WTC11 (cell line): Measurements from ENCODE around the gene PIGV. TPM values are rescaled to one million over a fixed set of nuclear protein-coding genes. Genes with fewer than 3 reads are reported as not detected.
A peak's percentile ranks its signal among the peaks of the same experiment; 100 is the strongest.

Source experiments
- ATAC-seq: fragments of 200-7000 bp; cut with Tn5 transposase; 2 replicates; pipeline ENCODE4 v1.10.0; 2021; ENCODE audit warnings: mild to moderate bottlenecking, moderate library complexity
- CTCF ChIA-PET: fragments of 300-600 bp; sonication (Branson Sonifier 250); formaldehyde crosslinking; loops from one replicate; lab custom pipeline; 2021; ENCODE audit warnings: antibody characterized with exemption; lab: Charles Lee
- POLR2A ChIA-PET: fragments of 350-600 bp; sonication (Branson Sonifier 250); formaldehyde crosslinking; loops from one replicate; lab custom pipeline; 2021; ENCODE audit warnings: antibody characterized with exemption; lab: Charles Lee
- DNase-seq: peaks from one replicate; pipeline ENCODE4 v3.0.0; 2021; ENCODE audit warnings: low spot score
- H3K27ac Mint-ChIP-seq: 2 replicates; pipeline ENCODE4 v1.8.0; 2021; ENCODE audit warnings: mixed read lengths
- H3K27me3 Mint-ChIP-seq: 2 replicates; pipeline ENCODE4 v1.8.0; 2021; ENCODE audit warnings: low read depth, mild to moderate bottlenecking, moderate library complexity, mixed read lengths
- H3K36me3 Mint-ChIP-seq: 2 replicates; pipeline ENCODE4 v1.8.0; 2021; ENCODE audit warnings: mixed read lengths
- H3K4me1 Mint-ChIP-seq: 2 replicates; pipeline ENCODE4 v1.8.0; 2022; ENCODE audit warnings: mixed read lengths
- H3K4me3 Mint-ChIP-seq: 2 replicates; pipeline ENCODE4 v1.8.0; 2021; ENCODE audit warnings: mild to moderate bottlenecking, moderate library complexity, mixed read lengths
- H3K9me3 Mint-ChIP-seq: 2 replicates; pipeline ENCODE4 v1.8.0; 2021; ENCODE audit warnings: mixed read lengths
- CBFB ChIP-seq: sonication (generic); formaldehyde crosslinking; IDR thresholded peaks from 2 replicates; pipeline ENCODE4 v1.8.1; 2022; ENCODE audit warnings: mild to moderate bottlenecking, low read depth, missing genetic modification reagents
- CREB1 ChIP-seq: sonication (generic); formaldehyde crosslinking; IDR thresholded peaks from 2 replicates; pipeline ENCODE4 v1.8.0; 2023; ENCODE audit warnings: mild to moderate bottlenecking, missing genetic modification reagents
- CREM ChIP-seq: sonication (generic); formaldehyde crosslinking; IDR thresholded peaks from 2 replicates; pipeline ENCODE4 v1.8.1; 2022; ENCODE audit warnings: mild to moderate bottlenecking, missing genetic modification reagents, moderate library complexity
- GABPB1 ChIP-seq: sonication (generic); formaldehyde crosslinking; IDR thresholded peaks from 2 replicates; pipeline ENCODE4 v1.8.1; 2023; ENCODE audit warnings: mild to moderate bottlenecking, missing genetic modification reagents
- HMGA2 ChIP-seq: fragments of 250-450 bp; sonication (Bioruptor Pico); IDR thresholded peaks from 2 replicates; pipeline ENCODE4 v1.4.0; 2021; ENCODE audit warnings: mild to moderate bottlenecking, moderate library complexity
- KAT7 ChIP-seq: sonication (generic); formaldehyde crosslinking; IDR thresholded peaks from 2 replicates; pipeline ENCODE4 v1.8.1; 2023; ENCODE audit warnings: missing genetic modification reagents, mild to moderate bottlenecking, borderline replicate concordance
- RELA ChIP-seq: sonication (generic); formaldehyde crosslinking; IDR thresholded peaks from 2 replicates; pipeline ENCODE4 v1.8.1; 2022; ENCODE audit warnings: missing genetic modification reagents, mild to moderate bottlenecking, borderline replicate concordance
- SMAD3 ChIP-seq: sonication (generic); formaldehyde crosslinking; IDR thresholded peaks from 2 replicates; pipeline ENCODE4 v1.8.0; 2022; ENCODE audit warnings: missing genetic modification reagents, mild to moderate bottlenecking, borderline replicate concordance
- ZNF416 ChIP-seq: fragments of 250-450 bp; sonication (Bioruptor Pico); IDR thresholded peaks from 2 replicates; pipeline ENCODE4 v1.9.0; 2021; ENCODE audit warnings: mild to moderate bottlenecking, inconsistent platforms
- ZNF671 ChIP-seq: fragments of 250-450 bp; sonication (Bioruptor Pico); IDR thresholded peaks from 2 replicates; pipeline ENCODE4 v1.8.0; 2021; ENCODE audit warnings: mild to moderate bottlenecking
- total RNA-seq: library from RNA; stranded (reverse); gene quantifications from 3 replicates; pipeline ENCODE4 v1.2.3, GENCODE V29; 2021
- TF ChIP-seq, protein P1 (sequence below): sonication (generic); formaldehyde crosslinking; conservative IDR thresholded peaks from 2 replicates; pipeline ENCODE4 v1.8.1; 2023; ENCODE audit warnings: mild to moderate bottlenecking, low read depth, missing genetic modification reagents, moderate library complexity
- TF ChIP-seq, protein P2 (sequence below): sonication (generic); formaldehyde crosslinking; IDR thresholded peaks from 2 replicates; pipeline ENCODE4 v1.8.1; 2023; ENCODE audit warnings: mild to moderate bottlenecking, moderate library complexity, missing genetic modification reagents
- TF ChIP-seq, protein P3 (sequence below): fragments of 250-450 bp; sonication (Bioruptor Pico); IDR thresholded peaks from 2 replicates; pipeline ENCODE4 v1.9.0; 2021; ENCODE audit warnings: mild to moderate bottlenecking
- TF ChIP-seq, protein P4 (sequence below): fragments of 250-450 bp; sonication (Bioruptor Pico); IDR thresholded peaks from 2 replicates; pipeline ENCODE4 v1.9.0; 2021; ENCODE audit warnings: mild to moderate bottlenecking, borderline replicate concordance
- TF ChIP-seq, protein P5 (sequence below): fragments of 250-450 bp; sonication (Bioruptor Pico); IDR thresholded peaks from 2 replicates; pipeline ENCODE4 v1.8.0; 2021; ENCODE audit warnings: mild to moderate bottlenecking
- TF ChIP-seq, protein P6 (sequence below): sonication (generic); formaldehyde crosslinking; IDR thresholded peaks from 2 replicates; pipeline ENCODE4 v1.8.0; 2022; ENCODE audit warnings: missing genetic modification reagents

Gene PIGV
- total RNA-seq, 1 experiment from 2014 or later: 15.0 TPM

DNA sequence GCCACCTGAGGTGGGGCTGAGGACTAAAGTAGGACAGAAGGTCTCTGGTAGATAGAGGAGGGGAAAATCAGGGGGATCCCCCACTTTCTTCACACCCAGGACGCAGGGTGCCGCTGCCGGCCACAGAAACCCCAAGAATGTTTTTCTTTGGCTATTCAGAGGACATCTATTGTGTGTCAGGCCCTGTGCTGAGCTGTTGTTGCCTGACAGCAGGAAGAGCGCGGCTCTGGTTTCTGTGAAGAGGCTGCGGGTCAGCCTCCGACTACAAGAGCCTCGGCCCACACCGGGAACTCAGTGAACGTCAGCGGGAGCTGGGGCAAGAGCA is 407 bp upstream of the PIGV start:
- peak overlapping the region; percentile 98 for H3K27ac Mint-ChIP-seq
- DNase-seq: no peak
- TF ChIP-seq SMAD3 (0 out of 2 replicates have a peak, but pooled peaks have one; percentile 23), ZNF416 (CRISPR knock-in tag) (0 out of 2 replicates have a peak, but pooled peaks have one; percentile 7), CBFB (CRISPR knock-in tag) (no peak), CREM (0 out of 2 replicates have a peak, but pooled peaks have one; percentile 36), KAT7 (CRISPR knock-in tag) (0 out of 2 replicates have a peak, but pooled peaks have one; percentile 28), ZNF671 (CRISPR knock-in tag) (0 out of 2 replicates have a peak, but pooled peaks have one; percentile 43)
- TF ChIP-seq, protein P1, sequence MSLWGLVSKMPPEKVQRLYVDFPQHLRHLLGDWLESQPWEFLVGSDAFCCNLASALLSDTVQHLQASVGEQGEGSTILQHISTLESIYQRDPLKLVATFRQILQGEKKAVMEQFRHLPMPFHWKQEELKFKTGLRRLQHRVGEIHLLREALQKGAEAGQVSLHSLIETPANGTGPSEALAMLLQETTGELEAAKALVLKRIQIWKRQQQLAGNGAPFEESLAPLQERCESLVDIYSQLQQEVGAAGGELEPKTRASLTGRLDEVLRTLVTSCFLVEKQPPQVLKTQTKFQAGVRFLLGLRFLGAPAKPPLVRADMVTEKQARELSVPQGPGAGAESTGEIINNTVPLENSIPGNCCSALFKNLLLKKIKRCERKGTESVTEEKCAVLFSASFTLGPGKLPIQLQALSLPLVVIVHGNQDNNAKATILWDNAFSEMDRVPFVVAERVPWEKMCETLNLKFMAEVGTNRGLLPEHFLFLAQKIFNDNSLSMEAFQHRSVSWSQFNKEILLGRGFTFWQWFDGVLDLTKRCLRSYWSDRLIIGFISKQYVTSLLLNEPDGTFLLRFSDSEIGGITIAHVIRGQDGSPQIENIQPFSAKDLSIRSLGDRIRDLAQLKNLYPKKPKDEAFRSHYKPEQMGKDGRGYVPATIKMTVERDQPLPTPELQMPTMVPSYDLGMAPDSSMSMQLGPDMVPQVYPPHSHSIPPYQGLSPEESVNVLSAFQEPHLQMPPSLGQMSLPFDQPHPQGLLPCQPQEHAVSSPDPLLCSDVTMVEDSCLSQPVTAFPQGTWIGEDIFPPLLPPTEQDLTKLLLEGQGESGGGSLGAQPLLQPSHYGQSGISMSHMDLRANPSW: no peak
- TF ChIP-seq, protein P2, sequence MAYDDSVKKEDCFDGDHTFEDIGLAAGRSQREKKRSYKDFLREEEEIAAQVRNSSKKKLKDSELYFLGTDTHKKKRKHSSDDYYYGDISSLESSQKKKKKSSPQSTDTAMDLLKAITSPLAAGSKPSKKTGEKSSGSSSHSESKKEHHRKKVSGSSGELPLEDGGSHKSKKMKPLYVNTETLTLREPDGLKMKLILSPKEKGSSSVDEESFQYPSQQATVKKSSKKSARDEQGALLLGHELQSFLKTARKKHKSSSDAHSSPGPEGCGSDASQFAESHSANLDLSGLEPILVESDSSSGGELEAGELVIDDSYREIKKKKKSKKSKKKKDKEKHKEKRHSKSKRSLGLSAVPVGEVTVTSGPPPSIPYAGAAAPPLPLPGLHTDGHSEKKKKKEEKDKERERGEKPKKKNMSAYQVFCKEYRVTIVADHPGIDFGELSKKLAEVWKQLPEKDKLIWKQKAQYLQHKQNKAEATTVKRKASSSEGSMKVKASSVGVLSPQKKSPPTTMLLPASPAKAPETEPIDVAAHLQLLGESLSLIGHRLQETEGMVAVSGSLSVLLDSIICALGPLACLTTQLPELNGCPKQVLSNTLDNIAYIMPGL: 0 out of 2 replicates have a peak, but pooled peaks have one; percentile 22
- TF ChIP-seq, protein P3, sequence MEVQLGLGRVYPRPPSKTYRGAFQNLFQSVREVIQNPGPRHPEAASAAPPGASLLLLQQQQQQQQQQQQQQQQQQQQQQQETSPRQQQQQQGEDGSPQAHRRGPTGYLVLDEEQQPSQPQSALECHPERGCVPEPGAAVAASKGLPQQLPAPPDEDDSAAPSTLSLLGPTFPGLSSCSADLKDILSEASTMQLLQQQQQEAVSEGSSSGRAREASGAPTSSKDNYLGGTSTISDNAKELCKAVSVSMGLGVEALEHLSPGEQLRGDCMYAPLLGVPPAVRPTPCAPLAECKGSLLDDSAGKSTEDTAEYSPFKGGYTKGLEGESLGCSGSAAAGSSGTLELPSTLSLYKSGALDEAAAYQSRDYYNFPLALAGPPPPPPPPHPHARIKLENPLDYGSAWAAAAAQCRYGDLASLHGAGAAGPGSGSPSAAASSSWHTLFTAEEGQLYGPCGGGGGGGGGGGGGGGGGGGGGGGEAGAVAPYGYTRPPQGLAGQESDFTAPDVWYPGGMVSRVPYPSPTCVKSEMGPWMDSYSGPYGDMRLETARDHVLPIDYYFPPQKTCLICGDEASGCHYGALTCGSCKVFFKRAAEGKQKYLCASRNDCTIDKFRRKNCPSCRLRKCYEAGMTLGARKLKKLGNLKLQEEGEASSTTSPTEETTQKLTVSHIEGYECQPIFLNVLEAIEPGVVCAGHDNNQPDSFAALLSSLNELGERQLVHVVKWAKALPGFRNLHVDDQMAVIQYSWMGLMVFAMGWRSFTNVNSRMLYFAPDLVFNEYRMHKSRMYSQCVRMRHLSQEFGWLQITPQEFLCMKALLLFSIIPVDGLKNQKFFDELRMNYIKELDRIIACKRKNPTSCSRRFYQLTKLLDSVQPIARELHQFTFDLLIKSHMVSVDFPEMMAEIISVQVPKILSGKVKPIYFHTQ (CRISPR knock-in tag): peak; percentile 43; the same call in 1 of the 2 replicates

DNA sequence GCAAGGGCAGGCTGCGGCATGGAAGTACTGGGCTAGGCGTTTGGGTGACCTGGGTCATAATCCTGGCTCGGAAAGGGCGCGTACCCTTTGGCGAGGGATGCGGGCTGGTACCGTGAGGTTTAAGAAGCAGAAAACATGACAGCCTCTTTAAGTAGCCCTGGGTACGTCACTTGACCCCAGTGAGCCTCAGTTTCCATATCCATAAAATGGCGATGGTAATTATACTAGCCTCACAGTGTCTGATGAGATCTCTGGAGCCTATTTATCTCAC is 700 bp downstream of the PIGV start:
- ChIA-PET CTCF (interaction anchor here (0.6 to 5.4 kb wide), 52 partner anchors 9 to 1089 kb away, joined by 3 to 110 read pairs (median 4); partner anchors contain the start of genes FAM76A, GPN2, RPS6KA1 and ZDHHC18), POLR2A (interaction anchor here (1.0 to 3.0 kb wide), 4 partner anchors 12 to 169 kb away, joined by 3 to 19 read pairs (median 3); no protein-coding TSS in a partner anchor)
- no peak for DNase-seq
- Mint-ChIP-seq H3K9me3 (no peaks in the 10 kb centered on the region), H3K4me1 (peaks cover 47% of the 10 kb centered on the region), H3K36me3 (peaks cover 2% of the 10 kb centered on the region; the same call in 1 of the 2 replicates), H3K4me3 (peak overlapping the region; percentile 97), H3K27ac (peak overlapping the region; percentile 64), H3K27me3 (no peaks in the 10 kb centered on the region; the same call in 1 of the 2 replicates)
- ATAC-seq: no peak
- TF ChIP-seq, protein P4, sequence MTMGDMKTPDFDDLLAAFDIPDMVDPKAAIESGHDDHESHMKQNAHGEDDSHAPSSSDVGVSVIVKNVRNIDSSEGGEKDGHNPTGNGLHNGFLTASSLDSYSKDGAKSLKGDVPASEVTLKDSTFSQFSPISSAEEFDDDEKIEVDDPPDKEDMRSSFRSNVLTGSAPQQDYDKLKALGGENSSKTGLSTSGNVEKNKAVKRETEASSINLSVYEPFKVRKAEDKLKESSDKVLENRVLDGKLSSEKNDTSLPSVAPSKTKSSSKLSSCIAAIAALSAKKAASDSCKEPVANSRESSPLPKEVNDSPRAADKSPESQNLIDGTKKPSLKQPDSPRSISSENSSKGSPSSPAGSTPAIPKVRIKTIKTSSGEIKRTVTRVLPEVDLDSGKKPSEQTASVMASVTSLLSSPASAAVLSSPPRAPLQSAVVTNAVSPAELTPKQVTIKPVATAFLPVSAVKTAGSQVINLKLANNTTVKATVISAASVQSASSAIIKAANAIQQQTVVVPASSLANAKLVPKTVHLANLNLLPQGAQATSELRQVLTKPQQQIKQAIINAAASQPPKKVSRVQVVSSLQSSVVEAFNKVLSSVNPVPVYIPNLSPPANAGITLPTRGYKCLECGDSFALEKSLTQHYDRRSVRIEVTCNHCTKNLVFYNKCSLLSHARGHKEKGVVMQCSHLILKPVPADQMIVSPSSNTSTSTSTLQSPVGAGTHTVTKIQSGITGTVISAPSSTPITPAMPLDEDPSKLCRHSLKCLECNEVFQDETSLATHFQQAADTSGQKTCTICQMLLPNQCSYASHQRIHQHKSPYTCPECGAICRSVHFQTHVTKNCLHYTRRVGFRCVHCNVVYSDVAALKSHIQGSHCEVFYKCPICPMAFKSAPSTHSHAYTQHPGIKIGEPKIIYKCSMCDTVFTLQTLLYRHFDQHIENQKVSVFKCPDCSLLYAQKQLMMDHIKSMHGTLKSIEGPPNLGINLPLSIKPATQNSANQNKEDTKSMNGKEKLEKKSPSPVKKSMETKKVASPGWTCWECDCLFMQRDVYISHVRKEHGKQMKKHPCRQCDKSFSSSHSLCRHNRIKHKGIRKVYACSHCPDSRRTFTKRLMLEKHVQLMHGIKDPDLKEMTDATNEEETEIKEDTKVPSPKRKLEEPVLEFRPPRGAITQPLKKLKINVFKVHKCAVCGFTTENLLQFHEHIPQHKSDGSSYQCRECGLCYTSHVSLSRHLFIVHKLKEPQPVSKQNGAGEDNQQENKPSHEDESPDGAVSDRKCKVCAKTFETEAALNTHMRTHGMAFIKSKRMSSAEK (CRISPR knock-in tag): no peak
- no peak for TF ChIP-seq HMGA2 (CRISPR knock-in tag)
- TF ChIP-seq, protein P5, sequence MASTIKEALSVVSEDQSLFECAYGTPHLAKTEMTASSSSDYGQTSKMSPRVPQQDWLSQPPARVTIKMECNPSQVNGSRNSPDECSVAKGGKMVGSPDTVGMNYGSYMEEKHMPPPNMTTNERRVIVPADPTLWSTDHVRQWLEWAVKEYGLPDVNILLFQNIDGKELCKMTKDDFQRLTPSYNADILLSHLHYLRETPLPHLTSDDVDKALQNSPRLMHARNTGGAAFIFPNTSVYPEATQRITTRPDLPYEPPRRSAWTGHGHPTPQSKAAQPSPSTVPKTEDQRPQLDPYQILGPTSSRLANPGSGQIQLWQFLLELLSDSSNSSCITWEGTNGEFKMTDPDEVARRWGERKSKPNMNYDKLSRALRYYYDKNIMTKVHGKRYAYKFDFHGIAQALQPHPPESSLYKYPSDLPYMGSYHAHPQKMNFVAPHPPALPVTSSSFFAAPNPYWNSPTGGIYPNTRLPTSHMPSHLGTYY (CRISPR knock-in tag): no peak
- TF ChIP-seq RELA (CRISPR knock-in tag): no peak
- no peak for TF ChIP-seq GABPB1 (CRISPR knock-in tag)
- no peak for TF ChIP-seq CREB1 (CRISPR knock-in tag)
- TF ChIP-seq, protein P6, sequence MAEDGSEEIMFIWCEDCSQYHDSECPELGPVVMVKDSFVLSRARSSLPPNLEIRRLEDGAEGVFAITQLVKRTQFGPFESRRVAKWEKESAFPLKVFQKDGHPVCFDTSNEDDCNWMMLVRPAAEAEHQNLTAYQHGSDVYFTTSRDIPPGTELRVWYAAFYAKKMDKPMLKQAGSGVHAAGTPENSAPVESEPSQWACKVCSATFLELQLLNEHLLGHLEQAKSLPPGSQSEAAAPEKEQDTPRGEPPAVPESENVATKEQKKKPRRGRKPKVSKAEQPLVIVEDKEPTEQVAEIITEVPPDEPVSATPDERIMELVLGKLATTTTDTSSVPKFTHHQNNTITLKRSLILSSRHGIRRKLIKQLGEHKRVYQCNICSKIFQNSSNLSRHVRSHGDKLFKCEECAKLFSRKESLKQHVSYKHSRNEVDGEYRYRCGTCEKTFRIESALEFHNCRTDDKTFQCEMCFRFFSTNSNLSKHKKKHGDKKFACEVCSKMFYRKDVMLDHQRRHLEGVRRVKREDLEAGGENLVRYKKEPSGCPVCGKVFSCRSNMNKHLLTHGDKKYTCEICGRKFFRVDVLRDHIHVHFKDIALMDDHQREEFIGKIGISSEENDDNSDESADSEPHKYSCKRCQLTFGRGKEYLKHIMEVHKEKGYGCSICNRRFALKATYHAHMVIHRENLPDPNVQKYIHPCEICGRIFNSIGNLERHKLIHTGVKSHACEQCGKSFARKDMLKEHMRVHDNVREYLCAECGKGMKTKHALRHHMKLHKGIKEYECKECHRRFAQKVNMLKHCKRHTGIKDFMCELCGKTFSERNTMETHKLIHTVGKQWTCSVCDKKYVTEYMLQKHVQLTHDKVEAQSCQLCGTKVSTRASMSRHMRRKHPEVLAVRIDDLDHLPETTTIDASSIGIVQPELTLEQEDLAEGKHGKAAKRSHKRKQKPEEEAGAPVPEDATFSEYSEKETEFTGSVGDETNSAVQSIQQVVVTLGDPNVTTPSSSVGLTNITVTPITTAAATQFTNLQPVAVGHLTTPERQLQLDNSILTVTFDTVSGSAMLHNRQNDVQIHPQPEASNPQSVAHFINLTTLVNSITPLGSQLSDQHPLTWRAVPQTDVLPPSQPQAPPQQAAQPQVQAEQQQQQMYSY (CRISPR knock-in tag): no peak

More for the DNA sequence above, 407 bp upstream of the PIGV start:
- ATAC-seq: peak; percentile 11
- POLR2A ChIA-PET: interaction anchor here (0.6 to 3.0 kb wide), 7 partner anchors 11 to 256 kb away, joined by 3 to 19 read pairs (median 3); no protein-coding TSS in a partner anchor
- Mint-ChIP-seq H3K4me1 (peaks cover 58% of the 10 kb centered on the region), H3K4me3 (peak overlapping the region; percentile 97), H3K9me3 (no peaks in the 10 kb centered on the region), H3K27me3 (no peaks in the 10 kb centered on the region; the same call in 1 of the 2 replicates), H3K36me3 (peaks cover 2% of the 10 kb centered on the region; the same call in 1 of the 2 replicates)
- CTCF ChIA-PET: interaction anchor here (1.0 to 5.4 kb wide), 14 partner anchors 13 to 287 kb away, joined by 3 to 110 read pairs (median 19); no protein-coding TSS in a partner anchor
